IPS-NIHi7 (cell line): ENCODE measurements around the gene IL3RA.
"Not testable (repeated sequence)": the region's sequence is repeated elsewhere in the genome, so short reads cannot be mapped to it uniquely, and the experiment has no call there.

Experiments used
- DNase-seq: peaks from one replicate; pipeline ENCODE4 v3.0.0; 2012; ENCODE audit warnings: mixed read lengths; ENCODE audit errors: extremely low spot score

The IL3RA gene

GRCh38 chrX:1330605-1331004 lies 6.0 kb upstream of the IL3RA start:
- DNase-seq, result no peak

GRCh38 chrX:1332433-1332832 lies 4.2 kb upstream of the IL3RA start:
- DNase-seq, result not testable (repeated sequence)

- DNase-seq, result no peak
Observed at GRCh38 chrX:1334854-1335253, 1.7 kb upstream of the IL3RA start.

GRCh38 chrX:1336948-1337779 lies 579 bp downstream of the IL3RA start:
- DNase-seq, result no peak

GRCh38 chrX:1341545-1342184 lies 5.1 kb downstream of the IL3RA start:
- DNase-seq, result no peak

GRCh38 chrX:1349606-1350005 lies 13.0 kb downstream of the IL3RA start:
- DNase-seq, result not testable (repeated sequence)

GRCh38 chrX:1351981-1352714 lies 15.6 kb downstream of the IL3RA start:
- DNase-seq, result no peak

- DNase-seq, result no peak
Observed at GRCh38 chrX:1354036-1355019, 17.7 kb downstream of the IL3RA start.

- DNase-seq, result peak; percentile 54
Observed at GRCh38 chrX:1355131-1356046, 18.8 kb downstream of the IL3RA start.

GRCh38 chrX:1357993-1358392 lies 21.4 kb downstream of the IL3RA start:
- no peak for DNase-seq

GRCh38 chrX:1358793-1359476 lies 22.4 kb downstream of the IL3RA start:
- DNase-seq, result no peak

- DNase-seq, result no peak
Observed at GRCh38 chrX:1359477-1359873, 22.9 kb downstream of the IL3RA start.

- no peak for DNase-seq
Observed at GRCh38 chrX:1360171-1360570, 23.6 kb downstream of the IL3RA start.

GRCh38 chrX:1361275-1361674 lies 24.7 kb downstream of the IL3RA start:
- no peak for DNase-seq

GRCh38 chrX:1361910-1362309 lies 25.3 kb downstream of the IL3RA start:
- no peak for DNase-seq

GRCh38 chrX:1366363-1366762 lies 29.8 kb downstream of the IL3RA start:
- not testable (repeated sequence) for DNase-seq

GRCh38 chrX:1368385-1368698 lies 31.8 kb downstream of the IL3RA start:
- no peak for DNase-seq

GRCh38 chrX:1378306-1378759 lies 41.7 kb downstream of the IL3RA start:
- DNase-seq, result no peak

- DNase-seq, result peak; percentile 14
Observed at GRCh38 chrX:1380672-1381233, 44.2 kb downstream of the IL3RA start.
